Measurements from ENCODE around the gene TBPL1. TPM values are rescaled to one million over a fixed set of nuclear protein-coding genes. Genes with fewer than 3 reads are reported as not detected.

TBPL1 gene
- total and polyA plus RNA-seq, 9 of the 15 experiments (the other 6 are each of a cell fraction or from before 2014, with no cell fraction given) = 78.1 to 152 (median 107) TPM

- TF ChIP-seq EHMT2 (IDR thresholded peaks at IDR 0.05) = peak; percentile 56; the same call in 1 of the 2 replicates
- TF ChIP-seq DIDO1 (tag; IDR thresholded peaks at IDR 0.05; ENCODE audit: low read depth) = no peak
- TF ChIP-seq ERF (CRISPR knock-in tag; IDR thresholded peaks at IDR 0.05) = no peak
- TF ChIP-seq YY1 (IDR thresholded peaks at IDR 0.05; ENCODE audit: borderline replicate concordance in 1 of 3, control insufficient read depth in 1 of 3, extremely low read depth in 1 of 3, insufficient read depth in 3 of 3, insufficient read length in 1 of 3, insufficient replicate concordance in 2 of 3, low read depth in 1 of 3, low read length in 2 of 3) = peak in 1 of 3 experiments; percentile 48
- H3K27me3 ChIP-seq (ENCODE audit: control insufficient read depth in 2 of 2, insufficient read depth in 2 of 2, low read length in 2 of 2) = no peaks in the 10 kb centered on the region
- H3K4me1 ChIP-seq (replicated peaks in 1 of 2; ENCODE audit: control insufficient read depth in 2 of 2, insufficient read depth in 2 of 2, low read length in 2 of 2) = peaks cover 0 to 3% of the 10 kb centered on the region in 2 experiments; a peak in 1 of 5 replicates
- H3K9me3 ChIP-seq (replicated peaks; ENCODE audit: control insufficient read depth, insufficient read depth, low read depth, low read length) = no peaks in the 10 kb centered on the region
- ChIA-PET CTCF (ENCODE audit: low intra/inter-chr PET ratio) (no interaction called here), POLR2A (interaction anchor here (0.8 to 6.6 kb wide), 4 partner anchors 12 to 36 kb away, joined by 3 to 58 read pairs (median 6); no protein-coding TSS in a partner anchor)
- H3K9me1 ChIP-seq (ENCODE audit: control insufficient read depth, insufficient read depth, low read length) = no peaks in the 10 kb centered on the region
- in situ Hi-C loops (cut with MboI) = no loop called here
- no peak overlapping the region for H3K9ac ChIP-seq (ENCODE audit: insufficient read depth in 1 of 2, low read depth in 2 of 2, low read length in 2 of 2)
- H2AFZ ChIP-seq (ENCODE audit: low read depth, low read length) = peak overlapping the region; percentile 77
- H4K20me1 ChIP-seq (replicated peaks; ENCODE audit: control insufficient read depth, insufficient read depth, low read length) = no peaks in the 10 kb centered on the region
- FAIRE-seq (peak; percentile 23), ATAC-seq (peak; percentile 51), DNase-seq (ENCODE audit: extremely low read depth in 1 of 4, low spot score in 3 of 4) (no peak)
- intact Hi-C loops (cut with micrococcal nuclease) = no loop called here
- no peak overlapping the region for H3K27ac ChIP-seq (ENCODE audit: extremely low read depth, low read depth, low read length)
- BruUV-seq (replicated peaks) = no TSS peak
- WGBS (ENCODE audit: insufficient coverage, low coverage, missing lambda C conversion rate) = 55% methylated on average over 5 of the region's 5 CpGs
- H3K79me2 ChIP-seq (ENCODE audit: control insufficient read depth, insufficient read depth, low read length) = no peaks in the 10 kb centered on the region
- peak overlapping the region; percentile 32; the same call in 1 of the 2 replicates for H3K4me2 ChIP-seq (ENCODE audit: insufficient read depth, low read length)
- H3K4me3 ChIP-seq = no peak overlapping the region
- H3K36me3 ChIP-seq (ENCODE audit: control insufficient read depth, insufficient read depth, low read length) = no peaks in the 10 kb centered on the region
Measured at GRCh38 chr6:134002821-134003220, 49.8 kb downstream of the TBPL1 start.

- Histone ChIP-seq H3K79me2 (ENCODE audit: control insufficient read depth, insufficient read depth, low read length) (no peaks in the 10 kb centered on the region), H2AFZ (ENCODE audit: low read depth, low read length) (peak overlapping the region; percentile 77), H3K4me3 (no peak overlapping the region), H3K27ac (ENCODE audit: extremely low read depth, low read depth, low read length) (no peak overlapping the region), H3K36me3 (ENCODE audit: control insufficient read depth, insufficient read depth, low read length) (no peaks in the 10 kb centered on the region), H3K4me1 (replicated peaks in 1 of 2; ENCODE audit: control insufficient read depth in 2 of 2, insufficient read depth in 2 of 2, low read length in 2 of 2) (peaks cover 0 to 3% of the 10 kb centered on the region in 2 experiments; a peak in 1 of 5 replicates), H3K9me3 (replicated peaks; ENCODE audit: control insufficient read depth, insufficient read depth, low read depth, low read length) (no peaks in the 10 kb centered on the region), H3K27me3 (ENCODE audit: control insufficient read depth in 2 of 2, insufficient read depth in 2 of 2, low read length in 2 of 2) (no peaks in the 10 kb centered on the region), H4K20me1 (replicated peaks; ENCODE audit: control insufficient read depth, insufficient read depth, low read length) (no peaks in the 10 kb centered on the region), H3K9ac (ENCODE audit: insufficient read depth in 1 of 2, low read depth in 2 of 2, low read length in 2 of 2) (no peak overlapping the region), H3K9me1 (ENCODE audit: control insufficient read depth, insufficient read depth, low read length) (no peaks in the 10 kb centered on the region), H3K4me2 (ENCODE audit: insufficient read depth, low read length) (peak overlapping the region; percentile 13; the same call in 1 of the 2 replicates)
- no TSS peak for BruUV-seq (replicated peaks)
- 46% methylated on average over 5 of the region's 5 CpGs for WGBS (ENCODE audit: insufficient coverage, low coverage, missing lambda C conversion rate)
- ChIA-PET POLR2A (interaction anchor here (0.8 to 6.6 kb wide), 4 partner anchors 13 to 36 kb away, joined by 3 to 58 read pairs (median 6); no protein-coding TSS in a partner anchor), CTCF (ENCODE audit: low intra/inter-chr PET ratio) (no interaction called here)
- DNase-seq (ENCODE audit: extremely low read depth in 1 of 4, low spot score in 3 of 4) (no peak), ATAC-seq (peak; percentile 55), FAIRE-seq (no peak)
- intact Hi-C loops (cut with micrococcal nuclease) (no loop called here), in situ Hi-C loops (cut with MboI) (no loop called here)
- TF ChIP-seq KAT2B (IDR thresholded peaks at IDR 0.05; ENCODE audit: low read depth, low read length) (no peak), ZNF253 (CRISPR knock-in tag; conservative IDR thresholded peaks at IDR 0.05) (no peak), ZNF639 (CRISPR knock-in tag; conservative IDR thresholded peaks at IDR 0.05 in 1 of 2, IDR thresholded peaks at IDR 0.05 in 1 of 2) (no peak), POLR2B (IDR thresholded peaks at IDR 0.05; ENCODE audit: low read depth, partially characterized antibody) (no peak)
Measured at GRCh38 chr6:134003542-134003951, 50.5 kb downstream of the TBPL1 start.

Measured in K562 (cell line).